ENCODE results near the gene EGFLAM.

GRCh38 chr5:38228914-38229313 is 29.4 kb upstream of the EGFLAM start:
- TF ChIP-seq CTCF (IDR thresholded peaks at IDR 0.05) (no peak), POLR2A (IDR thresholded peaks at IDR 0.05) (no peak), POLR2AphosphoS5 (IDR thresholded peaks at IDR 0.05) (no peak), EP300 (IDR thresholded peaks at IDR 0.05) (no peak)
